Esophagus muscularis mucosa (tissue), 3 donors: ENCODE measurements around the gene DNAH7.

Source experiments
- EP300 ChIP-seq: sonication (generic); formaldehyde crosslinking; IDR thresholded peaks from one replicate; pipeline ENCODE4 v1.6.1; 2017; ENCODE audit warnings: antibody characterized with exemption
- TF ChIP-seq, protein P1 (sequence below), 3 experiments: fragments of 200-600 bp in 2 of 3; fragments of 450-650 bp in 1 of 3; sonication (generic) in 2 of 3; IDR thresholded peaks; one replicate each; pipeline ENCODE4 v1.5.1; 2017 to 2019; ENCODE audit warnings: antibody characterized with exemption in 3 of 3, mild to moderate bottlenecking in 2 of 3, moderate library complexity in 1 of 3

- TF ChIP-seq, protein P1, sequence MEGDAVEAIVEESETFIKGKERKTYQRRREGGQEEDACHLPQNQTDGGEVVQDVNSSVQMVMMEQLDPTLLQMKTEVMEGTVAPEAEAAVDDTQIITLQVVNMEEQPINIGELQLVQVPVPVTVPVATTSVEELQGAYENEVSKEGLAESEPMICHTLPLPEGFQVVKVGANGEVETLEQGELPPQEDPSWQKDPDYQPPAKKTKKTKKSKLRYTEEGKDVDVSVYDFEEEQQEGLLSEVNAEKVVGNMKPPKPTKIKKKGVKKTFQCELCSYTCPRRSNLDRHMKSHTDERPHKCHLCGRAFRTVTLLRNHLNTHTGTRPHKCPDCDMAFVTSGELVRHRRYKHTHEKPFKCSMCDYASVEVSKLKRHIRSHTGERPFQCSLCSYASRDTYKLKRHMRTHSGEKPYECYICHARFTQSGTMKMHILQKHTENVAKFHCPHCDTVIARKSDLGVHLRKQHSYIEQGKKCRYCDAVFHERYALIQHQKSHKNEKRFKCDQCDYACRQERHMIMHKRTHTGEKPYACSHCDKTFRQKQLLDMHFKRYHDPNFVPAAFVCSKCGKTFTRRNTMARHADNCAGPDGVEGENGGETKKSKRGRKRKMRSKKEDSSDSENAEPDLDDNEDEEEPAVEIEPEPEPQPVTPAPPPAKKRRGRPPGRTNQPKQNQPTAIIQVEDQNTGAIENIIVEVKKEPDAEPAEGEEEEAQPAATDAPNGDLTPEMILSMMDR (IDR thresholded peaks at IDR 0.05) = no peak
- no peak for TF ChIP-seq EP300
Observed at GRCh38 chr2:195912079-195912478, 156.6 kb downstream of the DNAH7 start.
